NCI-H226 (cell line): ENCODE data around the gene KIF9.
A peak's percentile ranks its signal among the peaks of the same experiment; 100 is the strongest.
"Not testable (repeated sequence)": the region's sequence is repeated elsewhere in the genome, so short reads cannot be mapped to it uniquely, and the experiment has no call there.

ENCODE experiments used
- DNase-seq: peaks from one replicate; pipeline ENCODE4 v3.0.0-alpha.2; 2015

KIF9 gene

DNA sequence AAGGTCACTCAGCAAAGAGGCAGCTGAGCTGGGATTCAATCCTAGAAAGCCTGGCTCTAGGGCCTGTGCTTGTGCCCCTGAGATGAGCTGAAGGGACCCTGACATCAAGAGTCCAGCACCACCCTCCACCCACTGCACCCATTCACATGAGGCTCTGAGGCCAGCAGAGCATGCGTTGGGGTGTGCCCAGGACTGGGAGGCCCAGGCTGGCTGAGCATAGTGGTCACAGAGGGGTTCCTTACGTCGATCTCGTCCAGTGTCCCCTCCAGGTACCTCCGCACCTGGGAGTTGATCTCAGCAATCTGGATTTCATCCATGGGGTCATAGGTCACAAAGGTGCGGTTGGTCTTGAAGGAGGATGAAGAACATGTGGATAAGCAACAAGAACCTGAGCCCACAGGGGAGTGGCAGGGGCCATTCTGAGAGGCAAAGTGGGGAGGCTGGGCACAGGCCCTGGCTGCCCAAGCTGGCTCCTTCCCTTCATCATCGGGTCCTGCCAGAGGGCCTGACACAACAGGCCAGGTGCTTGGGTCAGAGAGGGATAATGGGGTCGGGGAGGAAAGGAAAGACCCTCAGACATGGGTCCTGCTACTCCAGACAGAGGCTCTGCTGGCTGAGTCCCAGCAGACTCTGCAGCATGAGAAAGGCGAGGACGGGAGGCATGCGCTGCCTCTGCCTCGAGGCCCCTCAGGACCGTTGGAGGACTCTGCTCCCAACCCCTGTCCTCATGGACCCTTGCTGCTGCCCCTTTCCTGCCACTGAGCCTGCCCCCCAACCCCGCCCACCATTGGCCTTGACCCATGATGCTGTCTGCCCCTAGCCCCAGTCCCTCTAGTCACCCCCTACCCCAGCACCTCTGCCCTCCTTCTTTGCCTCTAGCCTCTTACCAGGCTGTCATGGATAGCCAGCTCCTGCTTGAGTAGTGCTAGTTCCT, 35.2 kb downstream of the KIF9 start:
- DNase-seq: no peak

DNA sequence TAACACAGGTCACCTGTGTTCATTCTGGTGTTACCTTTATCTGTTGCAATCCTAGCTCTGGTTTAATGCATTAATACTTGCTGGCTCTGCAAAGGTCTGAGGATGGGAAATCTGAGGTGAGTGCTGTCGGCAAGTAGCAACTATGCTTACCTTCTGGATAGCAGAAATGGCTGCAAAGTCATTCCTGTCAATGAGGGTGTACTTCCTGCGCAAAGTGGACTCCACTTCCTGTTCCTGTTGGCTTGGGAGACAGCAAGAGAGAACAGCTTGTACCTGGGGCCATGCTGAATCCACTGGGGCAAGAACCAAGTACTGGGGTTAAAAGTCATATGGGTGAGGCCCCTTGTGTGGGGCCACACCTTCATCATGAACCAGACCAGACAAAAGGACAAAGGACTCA, 37.3 kb downstream of the KIF9 start:
- no peak for DNase-seq

GRCh38 chr3:47244531-47245100, 38.0 kb downstream of the KIF9 start:
- no peak for DNase-seq

DNA sequence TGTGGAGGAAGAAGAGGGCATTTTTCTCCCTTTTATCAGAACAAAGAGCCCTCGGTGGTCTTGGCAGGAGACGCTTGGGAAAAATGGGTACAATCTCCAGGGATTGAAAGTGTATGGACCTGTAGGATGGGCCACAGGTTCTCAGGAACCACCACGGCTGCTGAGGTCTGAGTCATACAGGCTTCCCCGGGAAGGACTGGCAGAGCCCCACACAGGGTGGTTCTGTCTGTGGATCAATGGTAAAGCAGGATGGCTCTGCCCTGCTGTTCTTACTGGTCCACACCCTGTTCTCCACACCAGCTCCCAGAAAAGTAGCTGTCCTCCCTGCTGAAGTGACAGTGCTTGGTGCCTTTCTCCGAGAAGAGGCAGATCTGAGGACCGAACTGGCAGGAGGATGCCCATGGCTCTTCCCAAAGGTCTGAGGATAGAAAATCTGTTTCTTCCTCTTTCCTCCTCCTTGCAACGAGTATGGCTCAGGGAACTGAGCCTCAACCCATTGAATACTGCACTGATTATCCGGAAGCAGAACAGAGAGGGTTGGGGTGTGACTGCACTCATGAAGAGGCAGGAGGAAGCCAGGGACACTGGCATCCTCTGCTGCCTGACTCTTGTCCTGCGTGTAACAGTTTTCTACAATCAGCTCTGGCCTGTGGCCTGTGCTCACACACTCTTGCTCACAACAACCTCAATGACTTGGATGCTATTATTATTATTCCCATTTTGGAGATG, 39.0 kb downstream of the KIF9 start:
- no peak for DNase-seq

GRCh38 chr3:47239929-47240328, 42.7 kb downstream of the KIF9 start:
- DNase-seq: no peak

- no peak for DNase-seq
These were observed 44.6 kb downstream of the KIF9 start for GRCh38 chr3:47238017-47238416.

DNA sequence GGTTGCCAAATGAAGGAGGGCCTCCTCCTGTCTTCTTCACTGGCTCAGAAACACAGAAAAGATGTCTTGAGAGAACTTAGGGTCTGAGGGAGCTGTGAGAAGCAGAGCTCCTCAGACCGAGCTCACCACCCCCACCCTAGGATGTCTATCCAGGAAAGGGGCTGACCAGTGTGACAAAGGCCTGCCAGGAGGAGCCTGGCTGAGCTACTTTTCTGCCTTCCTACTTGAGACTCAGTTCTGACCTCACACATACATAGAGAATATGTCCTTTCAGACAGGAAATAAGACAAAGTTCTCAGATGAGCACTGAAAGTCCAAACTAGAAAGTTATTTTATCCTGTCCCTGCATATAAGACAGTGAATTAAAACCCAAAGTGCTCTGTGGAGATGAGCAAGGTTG, 54.5 kb downstream of the KIF9 start:
- DNase-seq: no peak

GRCh38 chr3:47227678-47228077, 54.9 kb downstream of the KIF9 start:
- DNase-seq: no peak

DNA sequence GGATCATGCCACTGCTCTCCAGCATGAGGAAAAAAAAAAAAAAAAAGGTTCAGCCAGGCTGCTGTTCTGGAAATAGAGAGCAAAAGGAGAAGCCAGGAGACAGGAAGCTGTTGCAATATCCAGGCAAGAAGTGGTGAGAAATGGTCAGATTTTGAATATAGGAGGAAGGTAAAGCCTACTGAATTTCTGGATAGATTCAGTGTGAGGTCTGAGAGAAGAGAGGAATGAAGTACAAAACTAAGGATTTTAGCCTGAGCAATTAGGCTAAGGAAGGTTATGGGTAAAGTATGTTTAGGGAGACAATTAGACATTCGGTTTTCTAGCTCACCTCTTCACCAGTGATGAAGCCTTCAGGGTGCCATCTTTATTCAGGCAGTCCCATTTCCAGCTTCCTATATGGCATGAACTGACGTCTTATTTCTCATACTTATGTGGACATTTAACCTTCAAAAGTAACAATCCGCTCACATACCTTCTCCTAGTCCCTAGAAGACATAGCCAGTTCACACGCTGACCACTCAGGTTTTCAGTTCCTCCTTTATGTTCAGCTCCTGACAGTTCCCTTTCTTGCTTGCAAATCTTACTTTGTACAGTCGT, 57.2 kb downstream of the KIF9 start:
- DNase-seq: no peak

GRCh38 chr3:47223755-47224154, 58.8 kb downstream of the KIF9 start:
- DNase-seq: no peak

DNA sequence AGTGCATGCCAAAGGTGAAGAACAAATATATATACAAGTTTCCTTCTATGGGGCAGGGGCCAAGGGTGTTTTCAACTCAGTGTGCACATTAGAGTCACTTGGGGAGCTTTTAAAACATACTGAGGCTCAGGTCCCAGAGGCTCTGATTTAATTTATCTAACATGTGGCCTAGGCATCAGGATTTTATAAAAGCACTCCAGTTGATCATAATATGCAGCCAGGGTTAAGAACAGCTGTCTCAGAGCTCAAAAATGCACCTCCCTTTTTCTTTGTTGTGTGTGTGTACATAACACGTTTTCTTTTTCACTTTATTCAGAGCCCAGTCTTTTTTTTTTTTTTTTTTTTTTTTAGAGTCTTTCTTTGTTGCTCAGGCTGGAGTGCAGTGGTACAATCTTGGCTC, 60.8 kb downstream of the KIF9 start:
- no peak for DNase-seq

DNA sequence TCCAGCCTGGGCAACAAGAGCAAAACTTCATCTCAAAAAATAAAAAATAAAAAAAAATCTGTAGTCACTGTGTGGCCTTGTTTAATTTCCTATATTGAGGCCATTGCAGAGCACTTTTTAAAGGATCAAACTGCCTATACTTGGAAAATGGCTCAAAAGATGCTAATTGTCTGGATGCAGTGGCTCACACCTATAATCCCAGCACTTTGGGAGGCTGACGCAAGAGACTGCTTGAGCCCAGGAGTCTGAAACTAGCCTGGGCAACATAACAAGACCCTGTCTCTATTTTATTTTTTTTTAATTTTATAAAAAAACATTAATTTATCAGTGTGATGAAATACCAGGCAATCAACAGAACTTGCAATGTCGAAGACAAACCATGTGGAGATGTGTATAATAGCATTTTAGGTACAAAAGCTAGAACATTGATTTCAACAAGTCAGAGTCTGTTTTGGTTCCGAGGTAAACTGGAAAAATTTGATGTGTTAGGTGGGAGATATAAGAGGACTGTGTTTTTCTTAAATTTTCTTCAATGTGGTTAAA, 71.7 kb downstream of the KIF9 start:
- no peak for DNase-seq

DNA sequence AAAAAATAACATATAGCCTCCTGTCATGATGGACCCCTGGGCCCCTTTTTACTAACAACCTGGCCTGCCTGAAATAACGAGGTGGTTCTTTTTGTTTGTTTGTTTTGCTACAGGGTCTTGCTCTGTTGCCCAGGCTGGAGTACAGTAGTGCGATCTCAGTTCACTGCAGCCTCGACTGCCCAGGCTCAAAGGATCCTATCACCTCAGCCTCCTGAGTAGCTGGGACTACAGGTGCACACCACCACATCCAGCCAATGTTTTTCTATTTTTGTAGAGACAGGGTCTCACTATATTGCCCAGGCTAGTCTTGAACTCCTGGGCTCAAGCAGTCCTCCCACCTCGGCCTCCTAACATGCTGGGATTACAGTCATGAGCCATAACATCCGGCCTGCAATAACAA, 76.6 kb downstream of the KIF9 start:
- not testable (repeated sequence) for DNase-seq

- no peak for DNase-seq
These were observed 77.7 kb downstream of the KIF9 start for GRCh38 chr3:47204875-47205274.

- DNase-seq: no peak
These were observed 80.1 kb downstream of the KIF9 start for GRCh38 chr3:47202542-47202941.

DNA sequence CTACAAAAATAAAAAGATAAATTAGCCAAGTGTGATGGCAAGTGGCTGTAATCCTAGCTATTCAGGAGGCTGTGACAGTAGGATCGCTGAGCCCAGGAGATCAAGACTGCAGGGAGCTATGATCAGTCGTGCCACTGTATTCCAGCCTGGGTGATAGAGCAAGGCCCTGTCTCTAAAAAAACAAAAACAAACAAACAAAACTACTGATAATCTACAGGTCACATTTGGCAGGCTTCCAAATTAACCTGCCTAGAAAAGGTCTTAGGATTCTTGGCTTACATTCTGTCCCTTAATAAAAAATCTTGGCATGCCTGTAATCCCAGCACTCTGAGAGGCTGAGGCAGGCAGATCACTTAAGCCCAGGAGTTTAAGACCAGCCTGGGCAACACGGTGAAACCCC, 85.3 kb downstream of the KIF9 start:
- no peak for DNase-seq

DNA sequence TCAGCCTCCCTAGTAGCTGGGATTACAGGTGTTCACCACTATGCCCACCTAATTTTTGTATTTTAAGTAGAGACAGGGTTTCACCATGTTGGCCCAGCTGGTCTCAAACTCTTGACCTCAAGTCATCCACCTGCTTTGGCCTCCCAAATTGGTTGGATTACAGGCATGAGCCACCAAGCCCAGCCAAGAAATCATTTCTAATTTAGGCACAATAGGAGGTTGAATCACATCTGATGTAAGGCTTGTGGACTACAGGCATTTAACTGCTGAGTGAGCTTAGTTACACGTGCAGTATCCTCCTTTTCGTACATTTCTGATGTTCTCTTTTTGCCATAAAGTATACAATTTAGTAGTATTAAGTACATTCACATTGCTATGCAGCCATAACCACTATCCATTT, 87.6 kb downstream of the KIF9 start:
- no peak for DNase-seq

DNA sequence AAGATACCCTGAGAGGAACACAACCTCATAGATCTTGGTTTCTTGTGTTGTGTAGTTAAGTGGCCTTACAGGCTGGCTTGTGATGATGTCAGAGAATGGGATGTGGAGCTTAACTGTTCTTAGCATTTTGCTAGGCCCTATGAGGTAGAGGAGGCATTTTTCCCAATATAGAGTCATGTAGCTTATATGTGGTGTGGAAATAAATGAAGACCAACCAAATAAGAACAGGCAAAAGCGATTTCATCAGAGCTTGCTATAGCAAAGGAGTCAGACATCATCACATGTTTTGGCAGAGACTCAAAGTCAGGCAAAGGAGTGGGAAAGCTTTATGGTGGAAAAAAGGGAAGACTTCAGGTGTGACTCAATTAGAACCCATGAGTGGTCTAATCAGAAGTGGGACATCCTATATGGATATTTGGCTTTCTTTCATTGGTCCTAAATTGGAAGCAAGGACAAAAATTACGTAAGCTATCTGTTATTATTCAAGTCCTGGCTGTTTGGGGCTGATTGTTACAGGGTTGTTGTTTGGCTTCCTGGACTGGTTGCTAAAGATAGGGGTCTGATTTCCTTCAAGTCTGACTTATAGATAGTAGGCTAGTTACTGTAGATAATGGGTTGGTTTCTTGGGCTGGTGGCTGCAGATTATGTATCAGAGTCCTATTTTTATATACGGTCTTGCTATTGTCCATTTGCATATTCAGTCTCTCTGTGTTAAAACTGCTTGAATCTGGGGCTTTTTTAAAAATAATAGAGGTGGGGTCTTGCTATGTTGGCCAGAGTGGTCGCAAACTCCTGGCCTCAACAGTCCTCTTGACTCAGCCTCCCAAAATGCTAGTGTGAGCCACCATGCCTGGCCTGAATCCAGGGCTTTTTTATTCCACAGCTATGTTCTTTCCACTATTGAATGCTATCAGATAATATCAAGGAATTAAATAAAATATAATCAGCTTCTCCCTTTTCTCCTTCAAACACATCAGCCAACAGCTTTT, 88.4 kb downstream of the KIF9 start:
- DNase-seq: peak; percentile 45

DNA sequence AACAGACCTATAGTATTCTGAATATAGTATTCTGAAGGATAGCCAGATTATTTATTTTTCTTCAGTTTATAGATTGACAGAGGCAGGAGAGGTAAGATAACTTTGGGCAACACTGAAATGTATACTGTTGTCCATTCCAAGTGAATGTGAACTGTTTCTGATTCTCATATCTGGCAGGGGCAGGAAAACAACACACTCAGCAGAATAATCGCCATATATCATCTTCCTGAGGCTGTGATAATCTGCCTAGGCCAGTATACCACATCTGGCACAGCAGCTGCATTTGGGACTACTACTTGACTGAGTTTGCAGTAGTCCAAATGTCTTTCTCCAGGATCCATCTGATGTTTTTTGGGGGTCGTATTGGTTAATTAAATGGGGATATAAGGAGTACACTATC, 96.3 kb downstream of the KIF9 start:
- DNase-seq: no peak

- not testable (repeated sequence) for DNase-seq
These were observed 100.9 kb downstream of the KIF9 start for GRCh38 chr3:47181685-47182084.

DNA sequence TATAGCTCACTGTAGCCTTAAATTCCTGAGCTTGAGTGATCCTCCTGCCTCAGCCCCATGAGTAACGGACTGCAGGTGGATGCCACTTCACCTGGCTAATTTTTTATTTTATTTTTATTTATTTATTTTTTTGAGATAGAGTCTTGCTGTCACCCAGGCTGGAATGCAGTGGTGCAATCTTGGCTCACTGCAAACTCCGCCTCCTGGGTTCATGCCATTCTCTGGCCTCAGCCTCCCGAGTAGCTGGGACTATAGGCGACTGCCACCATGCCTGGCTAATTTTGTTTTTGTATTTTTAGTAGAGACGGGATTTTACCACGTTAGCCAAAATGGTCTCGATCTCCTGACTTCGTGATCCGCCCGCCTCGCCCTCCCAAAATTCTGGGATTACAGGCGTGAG, 102.6 kb downstream of the KIF9 start:
- DNase-seq: not testable (repeated sequence)
